PC-3 (cell line): ENCODE measurements around the gene CHMP5. TPM values are rescaled to one million over a fixed set of nuclear protein-coding genes. Genes with fewer than 3 reads are reported as not detected.

ENCODE experiments used
- ATAC-seq: fragments of 200-7000 bp; cut with Tn5 transposase; 2 replicates; pipeline ENCODE4 v1.9.1; 2020; ENCODE audit warnings: mild to moderate bottlenecking, moderate library complexity
- BruUV-seq: library from RNA; stranded (reverse); fragments of 400-500 nt; replicated peaks from 2 replicates; lab custom pipeline; 2021; lab: Mats Ljungman, UMichigan
- CTCF ChIA-PET: fragments of 300-600 bp; sonication (Branson Sonifier 250); formaldehyde crosslinking; loops from one replicate; lab custom pipeline; 2022; ENCODE audit warnings: antibody characterized with exemption; lab: Charles Lee
- POLR2A ChIA-PET: fragments of 300-600 bp; sonication (Branson Sonifier 250); formaldehyde crosslinking; loops from one replicate; lab custom pipeline; 2022; ENCODE audit warnings: antibody characterized with exemption; ENCODE audit not compliant: unreplicated experiment; lab: Charles Lee
- DNase-seq: peaks from one replicate; pipeline ENCODE4 v3.0.0-alpha.2; 2015
- H2AFZ ChIP-seq: fragments of 300-600 bp; sonication (generic); 2 replicates; pipeline ENCODE4 v1.6.0; 2016; ENCODE audit warnings: antibody characterized with exemption, low read length
- H3F3A ChIP-seq: fragments of 300-600 bp; sonication (generic); one replicate; pipeline ENCODE4 v1.6.0; 2017; ENCODE audit warnings: antibody characterized with exemption, low read length, control low read depth, mild to moderate bottlenecking; ENCODE audit not compliant: unreplicated experiment
- H3K27ac ChIP-seq: fragments of 300-600 bp; sonication (generic); 2 replicates; pipeline ENCODE4 v1.5.1; 2016; ENCODE audit warnings: mild to moderate bottlenecking, low read length
- H3K27me3 ChIP-seq: fragments of 300-600 bp; sonication (generic); 2 replicates; pipeline ENCODE4 v1.6.1; 2016; ENCODE audit warnings: low read length, mixed read lengths
- H3K36me3 ChIP-seq: fragments of 300-600 bp; sonication (generic); 2 replicates; pipeline ENCODE4 v1.6.1; 2016; ENCODE audit warnings: low read depth, mixed run types, low read length, mixed read lengths
- H3K4me1 ChIP-seq: fragments of 300-600 bp; sonication (generic); 2 replicates; pipeline ENCODE4 v1.5.1; 2016; ENCODE audit warnings: low read length; ENCODE audit not compliant: insufficient read depth
- H3K4me2 ChIP-seq: fragments of 300-600 bp; sonication (generic); 2 replicates; pipeline ENCODE4 v1.6.0; 2016; ENCODE audit warnings: low read length
- H3K4me3 ChIP-seq: fragments of 300-600 bp; sonication (generic); 2 replicates; pipeline ENCODE4 v1.5.1; 2016; ENCODE audit warnings: mild to moderate bottlenecking, low read length, mixed read lengths
- H3K79me2 ChIP-seq: fragments of 300-600 bp; sonication (generic); 2 replicates; pipeline ENCODE4 v1.6.1; 2017; ENCODE audit warnings: low read length, mixed read lengths
- H3K9ac ChIP-seq: fragments of 300-600 bp; sonication (generic); 2 replicates; pipeline ENCODE4 v1.6.0; 2016; ENCODE audit warnings: mild to moderate bottlenecking, low read length
- H3K9me2 ChIP-seq: fragments of 300-600 bp; sonication (generic); replicated peaks from 2 replicates; pipeline ENCODE4 v1.6.1; 2016; ENCODE audit warnings: mixed run types, low read length, mixed read lengths
- H3K9me3 ChIP-seq: fragments of 300-600 bp; sonication (generic); 2 replicates; pipeline ENCODE4 v1.6.1; 2016; ENCODE audit warnings: low read length, mixed read lengths
- H4K20me1 ChIP-seq: fragments of 300-600 bp; sonication (generic); 2 replicates; pipeline ENCODE4 v1.6.1; 2016; ENCODE audit warnings: low read length, mixed read lengths
- EZH2 ChIP-seq: fragments of 300-600 bp; sonication (generic); IDR thresholded peaks from one replicate; pipeline ENCODE4 v1.6.1; 2017; ENCODE audit warnings: antibody characterized with exemption, mild to moderate bottlenecking, low read length; ENCODE audit not compliant: unreplicated experiment
- EZH2phosphoT487 ChIP-seq: fragments of 300-600 bp; sonication (generic); IDR thresholded peaks from 2 replicates; pipeline ENCODE4 v1.6.1; 2018; ENCODE audit warnings: mild to moderate bottlenecking, antibody characterized with exemption, low read length, borderline replicate concordance
- intact Hi-C: fragments of 100-400 bp; cut with micrococcal nuclease; formaldehyde crosslinking; loops from 2 replicates; pipeline ENCODE4 v1.9.0; 2023
- total RNA-seq: library from RNA; depleted of rRNA; stranded (reverse); fragments of >200 nt; gene quantifications from 2 replicates; pipeline ENCODE4 v1.2.3, GENCODE V29; 2014
- TF ChIP-seq, protein P1 (sequence below): fragments of 300-600 bp; sonication (generic); conservative IDR thresholded peaks from 2 replicates; pipeline ENCODE4 v1.5.1; 2017; ENCODE audit warnings: antibody characterized with exemption, low read depth, mild to moderate bottlenecking, low read length

Gene CHMP5
- total RNA-seq, 1 experiment from 2014 or later, result 65.0 TPM

DNA sequence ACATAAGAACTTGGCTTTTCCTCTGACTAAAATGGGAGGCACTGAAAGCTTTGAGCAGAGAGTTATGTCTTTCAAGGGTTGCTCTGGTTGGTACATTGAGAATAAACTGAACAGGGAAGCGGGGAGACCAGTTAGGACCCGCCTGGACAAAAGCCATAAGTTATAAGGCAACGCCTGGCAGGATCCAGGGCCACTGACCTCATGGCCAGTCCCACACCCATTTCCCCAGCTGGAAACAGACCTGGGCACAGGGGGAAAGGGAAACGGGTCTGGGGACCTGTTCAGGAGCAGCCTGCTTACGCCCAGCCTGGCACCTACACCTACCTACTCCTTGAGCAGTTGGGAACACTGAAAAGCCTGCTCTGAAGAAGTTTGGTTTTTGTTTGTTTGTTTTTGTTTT, 23.6 kb upstream of the CHMP5 start:
- ATAC-seq (no peak), DNase-seq (no peak)
- no peaks in the 10 kb centered on the region for H4K20me1 ChIP-seq
- no peaks in the 10 kb centered on the region for H3K4me1 ChIP-seq
- H3K4me2 ChIP-seq, result no peak overlapping the region
- H3K27ac ChIP-seq, result no peak overlapping the region
- no peak overlapping the region for H2AFZ ChIP-seq
- H3K9ac ChIP-seq, result no peak overlapping the region
- BruUV-seq, result no TSS peak
- no peaks in the 10 kb centered on the region for H3K9me3 ChIP-seq
- ChIA-PET POLR2A (no interaction called here), CTCF (no interaction called here)
- no peak overlapping the region for H3K4me3 ChIP-seq
- H3K36me3 ChIP-seq, result no peaks in the 10 kb centered on the region
- no peaks in the 10 kb centered on the region for H3K9me2 ChIP-seq
- TF ChIP-seq, protein P1, sequence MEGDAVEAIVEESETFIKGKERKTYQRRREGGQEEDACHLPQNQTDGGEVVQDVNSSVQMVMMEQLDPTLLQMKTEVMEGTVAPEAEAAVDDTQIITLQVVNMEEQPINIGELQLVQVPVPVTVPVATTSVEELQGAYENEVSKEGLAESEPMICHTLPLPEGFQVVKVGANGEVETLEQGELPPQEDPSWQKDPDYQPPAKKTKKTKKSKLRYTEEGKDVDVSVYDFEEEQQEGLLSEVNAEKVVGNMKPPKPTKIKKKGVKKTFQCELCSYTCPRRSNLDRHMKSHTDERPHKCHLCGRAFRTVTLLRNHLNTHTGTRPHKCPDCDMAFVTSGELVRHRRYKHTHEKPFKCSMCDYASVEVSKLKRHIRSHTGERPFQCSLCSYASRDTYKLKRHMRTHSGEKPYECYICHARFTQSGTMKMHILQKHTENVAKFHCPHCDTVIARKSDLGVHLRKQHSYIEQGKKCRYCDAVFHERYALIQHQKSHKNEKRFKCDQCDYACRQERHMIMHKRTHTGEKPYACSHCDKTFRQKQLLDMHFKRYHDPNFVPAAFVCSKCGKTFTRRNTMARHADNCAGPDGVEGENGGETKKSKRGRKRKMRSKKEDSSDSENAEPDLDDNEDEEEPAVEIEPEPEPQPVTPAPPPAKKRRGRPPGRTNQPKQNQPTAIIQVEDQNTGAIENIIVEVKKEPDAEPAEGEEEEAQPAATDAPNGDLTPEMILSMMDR, result no peak
- TF ChIP-seq EZH2phosphoT487, result no peak
- no peak for TF ChIP-seq EZH2
- no peaks in the 10 kb centered on the region for H3F3A ChIP-seq
- intact Hi-C loops, result no loop called here
- no peaks in the 10 kb centered on the region for H3K27me3 ChIP-seq
- no peaks in the 10 kb centered on the region for H3K79me2 ChIP-seq

DNA sequence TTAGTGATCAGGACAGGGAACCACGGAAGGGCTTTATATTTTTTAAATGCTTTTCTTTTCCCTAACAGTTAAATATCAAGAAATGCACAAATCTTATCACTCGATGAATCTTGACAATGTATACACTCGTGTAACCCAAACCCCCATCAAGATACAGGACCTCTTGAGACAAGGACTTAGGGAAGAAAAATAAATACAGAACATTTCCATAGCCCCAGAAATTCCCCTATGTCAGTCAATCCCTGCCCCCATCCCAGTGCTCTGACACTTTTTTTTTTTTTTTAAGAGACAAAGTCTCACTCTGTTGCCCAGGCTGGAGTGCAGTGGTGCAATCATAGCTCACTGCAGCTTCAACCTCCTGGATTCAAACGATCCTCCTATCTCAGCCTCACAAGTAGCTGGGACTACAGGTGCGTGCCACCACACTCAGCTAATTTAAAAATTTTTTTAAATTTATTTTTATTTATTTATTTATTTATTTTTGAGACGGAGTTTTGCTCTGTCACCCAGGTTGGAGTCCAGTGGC, 22.2 kb upstream of the CHMP5 start:
- no peaks in the 10 kb centered on the region for H3K4me1 ChIP-seq
- no peak for ATAC-seq
- H3K27me3 ChIP-seq, result no peaks in the 10 kb centered on the region
- BruUV-seq, result no TSS peak
- H3K9me3 ChIP-seq, result no peaks in the 10 kb centered on the region
- no peak overlapping the region for H3K27ac ChIP-seq
- no peaks in the 10 kb centered on the region for H3F3A ChIP-seq
- no peak for DNase-seq
- no peak overlapping the region for H3K4me3 ChIP-seq
- H2AFZ ChIP-seq, result no peak overlapping the region
- no peak overlapping the region for H3K4me2 ChIP-seq
- H3K36me3 ChIP-seq, result no peaks in the 10 kb centered on the region
- H3K9ac ChIP-seq, result no peak overlapping the region
- intact Hi-C loops, result no loop called here
- no peaks in the 10 kb centered on the region for H4K20me1 ChIP-seq
- TF ChIP-seq, protein P1, result no peak
- no peak for TF ChIP-seq EZH2phosphoT487
- TF ChIP-seq EZH2, result no peak
- no peaks in the 10 kb centered on the region for H3K9me2 ChIP-seq
- ChIA-PET CTCF (no interaction called here), POLR2A (no interaction called here)
- no peaks in the 10 kb centered on the region for H3K79me2 ChIP-seq

DNA sequence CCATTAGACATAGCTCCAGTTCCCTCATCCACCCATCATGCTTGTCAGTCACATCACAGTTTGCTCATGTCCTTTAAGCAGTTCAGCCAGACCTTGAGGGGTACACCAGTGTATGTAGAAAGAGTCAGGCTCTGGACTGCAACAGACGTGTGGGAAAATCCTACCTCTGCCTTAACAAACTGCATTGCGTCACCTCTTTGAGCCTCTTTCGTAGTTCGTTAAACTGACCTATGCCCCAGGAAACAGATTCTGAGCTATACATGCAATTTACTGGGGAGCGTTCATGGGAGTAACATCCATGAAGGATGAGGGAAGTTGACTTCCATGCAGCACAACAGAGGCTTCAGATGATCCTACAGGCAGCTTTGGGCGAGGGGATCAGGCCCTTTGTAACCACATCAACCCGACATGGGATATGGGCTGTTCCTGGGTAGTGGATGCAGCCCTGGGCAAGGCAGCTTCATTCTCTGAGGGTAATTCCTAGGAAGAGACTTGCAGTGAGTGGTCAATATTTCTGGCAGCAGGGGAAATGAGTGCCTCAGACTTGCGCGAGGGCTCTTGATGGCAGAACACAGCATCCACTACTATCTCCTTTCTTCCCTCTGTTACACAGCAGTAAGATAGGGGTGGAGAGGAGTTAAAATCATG, 20.6 kb upstream of the CHMP5 start:
- H3K27me3 ChIP-seq, result no peaks in the 10 kb centered on the region
- H3K36me3 ChIP-seq, result no peaks in the 10 kb centered on the region
- H3K9ac ChIP-seq, result no peak overlapping the region
- no peaks in the 10 kb centered on the region for H3F3A ChIP-seq
- H3K4me1 ChIP-seq, result no peaks in the 10 kb centered on the region
- CTCF ChIA-PET, result no interaction called here
- intact Hi-C loops, result no loop called here
- no peaks in the 10 kb centered on the region for H3K9me2 ChIP-seq
- H3K9me3 ChIP-seq, result no peaks in the 10 kb centered on the region
- BruUV-seq, result no TSS peak
- no peak overlapping the region for H2AFZ ChIP-seq
- TF ChIP-seq, protein P1, result no peak
- TF ChIP-seq EZH2phosphoT487 (no peak), EZH2 (no peak)
- DNase-seq, result no peak
- H3K4me2 ChIP-seq, result no peak overlapping the region
- ATAC-seq, result no peak
- POLR2A ChIA-PET, result no interaction called here
- H4K20me1 ChIP-seq, result no peaks in the 10 kb centered on the region
- no peaks in the 10 kb centered on the region for H3K79me2 ChIP-seq
- no peak overlapping the region for H3K4me3 ChIP-seq
- no peak overlapping the region for H3K27ac ChIP-seq
